ENCODE data around the gene TPBG.

TPBG gene

GRCh38 chr6:82415820-82416219 is 52.2 kb downstream of the TPBG start:
- in situ Hi-C loops (cut with HindIII; ENCODE audit: low pct_ligation_motif_present, low sequenced_read_pairs), result no loop called here
- no peaks in the 10 kb centered on the region for H3K36me3 ChIP-seq (replicated peaks)
- H3K27ac ChIP-seq, result no peak overlapping the region
- DNase-seq, result no peak
- H3K4me3 ChIP-seq (ENCODE audit: low read depth, low read length), result no peak overlapping the region
- TF ChIP-seq CTCF (IDR thresholded peaks at IDR 0.05; ENCODE audit: low read depth, low read length, missing control alignments), result no peak
- H3K27me3 ChIP-seq (replicated peaks), result no peaks in the 10 kb centered on the region

GRCh38 chr6:82416346-82416745 is 52.7 kb downstream of the TPBG start:
- no peak for DNase-seq
- Histone ChIP-seq H3K36me3 (replicated peaks) (no peaks in the 10 kb centered on the region), H3K4me3 (ENCODE audit: low read depth, low read length) (no peak overlapping the region), H3K27ac (no peak overlapping the region), H3K27me3 (replicated peaks) (no peaks in the 10 kb centered on the region)
- in situ Hi-C loops (cut with HindIII; ENCODE audit: low pct_ligation_motif_present, low sequenced_read_pairs), result no loop called here
- TF ChIP-seq CTCF (IDR thresholded peaks at IDR 0.05; ENCODE audit: low read depth, low read length, missing control alignments), result no peak

Data from brain microvascular endothelial cell (primary cell).